ENCODE measurements around the gene HYAL3.

HYAL3 gene

GRCh38 chr3:50320853-50321335 is 21.7 kb upstream of the HYAL3 start:
- no peaks in the 10 kb centered on the region for H3K27me3 ChIP-seq (ENCODE audit: control insufficient read depth, insufficient read depth, low read length)
- H3K79me2 ChIP-seq, result peaks cover 7% of the 10 kb centered on the region
- no peak for TF ChIP-seq CTCF (IDR thresholded peaks at IDR 0.05)
- H3K9me3 ChIP-seq (ENCODE audit: control insufficient read depth, low read length), result no peaks in the 10 kb centered on the region
- H3K4me1 ChIP-seq, result peaks cover 30% of the 10 kb centered on the region
- peak overlapping the region; percentile 97 for H3K4me2 ChIP-seq (ENCODE audit: low read length)
- H3K27ac ChIP-seq, result peak overlapping the region; percentile 88
- H3K9ac ChIP-seq, result no peak overlapping the region
- peak overlapping the region; percentile 83 for H2AFZ ChIP-seq
- no peaks in the 10 kb centered on the region for H3K36me3 ChIP-seq (ENCODE audit: control insufficient read depth, insufficient read depth, low read length)
- H3K4me3 ChIP-seq (ENCODE audit: low read depth, low read length), result peak overlapping the region; percentile 89

DNA sequence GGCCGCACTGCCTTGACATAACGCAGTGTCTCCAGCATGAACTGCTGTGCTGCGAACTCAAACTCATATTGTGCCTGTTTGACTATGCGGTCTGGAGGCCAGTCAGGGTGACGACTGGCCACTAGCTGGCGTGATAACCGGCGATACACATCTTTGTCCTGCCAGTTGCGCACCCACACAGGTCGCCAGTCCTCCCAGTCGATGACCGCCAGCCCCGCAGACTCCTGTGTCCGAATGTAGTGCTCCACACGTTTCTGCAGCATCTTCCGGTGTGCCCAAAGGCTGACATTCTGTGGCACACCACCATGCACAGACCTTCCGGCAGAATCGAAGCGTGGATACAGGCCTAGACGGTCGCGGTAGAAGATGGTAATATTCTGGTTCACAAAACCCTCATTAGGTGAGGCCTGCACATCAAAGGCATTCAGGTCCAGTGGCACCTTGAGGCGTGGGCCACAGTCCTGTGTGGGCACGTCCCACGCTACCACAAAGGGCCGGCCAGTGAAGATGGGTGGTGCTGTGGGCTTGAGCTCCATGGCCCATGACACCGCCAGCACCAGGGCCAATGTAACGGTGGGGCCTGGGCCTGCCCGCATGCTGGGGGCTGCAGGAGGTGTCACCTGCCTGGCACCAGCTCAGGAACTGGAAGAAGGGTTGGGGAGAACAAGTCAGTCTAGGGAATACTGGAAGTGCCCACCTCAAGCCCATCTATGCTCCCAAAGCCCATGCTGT is 20.9 kb upstream of the HYAL3 start:
- Histone ChIP-seq H3K79me2 (peaks cover 7% of the 10 kb centered on the region), H2AFZ (no peak overlapping the region), H3K9me3 (ENCODE audit: control insufficient read depth, low read length) (no peaks in the 10 kb centered on the region), H3K4me1 (peaks cover 30% of the 10 kb centered on the region), H3K36me3 (ENCODE audit: control insufficient read depth, insufficient read depth, low read length) (no peaks in the 10 kb centered on the region), H3K27me3 (ENCODE audit: control insufficient read depth, insufficient read depth, low read length) (no peaks in the 10 kb centered on the region), H3K4me2 (ENCODE audit: low read length) (peak overlapping the region; percentile 97), H3K9ac (no peak overlapping the region), H3K27ac (peak overlapping the region; percentile 88), H3K4me3 (ENCODE audit: low read depth, low read length) (peak overlapping the region; percentile 89)
- no peak for TF ChIP-seq CTCF (IDR thresholded peaks at IDR 0.05)

DNA sequence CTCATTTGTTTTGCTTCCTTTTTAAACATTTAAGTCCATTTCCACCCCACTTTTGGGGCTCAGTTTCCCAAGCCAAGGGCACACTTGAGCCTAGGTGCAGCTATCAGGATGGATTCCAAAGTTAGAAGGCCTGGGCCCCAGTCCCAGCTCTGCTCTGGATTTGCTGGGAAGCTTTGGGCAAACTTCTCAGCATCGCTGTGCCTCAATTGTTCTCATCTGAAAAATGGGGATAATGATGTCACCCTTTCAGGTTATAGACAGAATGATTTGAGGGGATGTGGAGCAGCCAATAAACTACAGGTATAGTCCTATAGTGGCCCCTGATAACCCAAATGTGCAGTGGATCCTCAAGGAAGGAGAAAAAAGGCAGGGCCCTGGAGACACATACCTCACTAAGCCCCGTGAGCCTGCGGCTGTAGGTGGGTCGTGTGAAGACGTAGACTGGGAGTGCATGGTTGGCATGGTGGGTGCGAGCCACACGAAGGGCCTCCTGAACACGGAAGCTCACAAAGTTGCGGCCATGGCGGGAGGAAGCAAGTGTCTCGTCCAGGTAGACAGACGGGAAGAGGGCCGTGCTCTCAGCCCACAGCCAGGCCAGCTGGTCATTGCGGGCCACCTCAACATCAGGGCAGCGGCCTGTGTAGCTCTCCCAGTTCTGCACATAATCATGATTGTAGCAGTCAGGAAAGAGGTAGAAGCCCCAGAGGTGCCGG is 20.1 kb upstream of the HYAL3 start:
- H3K36me3 ChIP-seq (ENCODE audit: control insufficient read depth, insufficient read depth, low read length), result no peaks in the 10 kb centered on the region
- no peak overlapping the region for H2AFZ ChIP-seq
- no peaks in the 10 kb centered on the region for H3K27me3 ChIP-seq (ENCODE audit: control insufficient read depth, insufficient read depth, low read length)
- no peak overlapping the region for H3K9ac ChIP-seq
- H3K4me1 ChIP-seq, result peaks cover 28% of the 10 kb centered on the region
- peaks cover 7% of the 10 kb centered on the region for H3K79me2 ChIP-seq
- no peak for TF ChIP-seq CTCF (IDR thresholded peaks at IDR 0.05)
- H3K27ac ChIP-seq, result no peak overlapping the region
- H3K9me3 ChIP-seq (ENCODE audit: control insufficient read depth, low read length), result no peaks in the 10 kb centered on the region
- peak overlapping the region; percentile 97 for H3K4me2 ChIP-seq (ENCODE audit: low read length)
- H3K4me3 ChIP-seq (ENCODE audit: low read depth, low read length), result no peak overlapping the region

GRCh38 chr3:50318615-50319014 is 19.4 kb upstream of the HYAL3 start:
- TF ChIP-seq CTCF (IDR thresholded peaks at IDR 0.05), result no peak
- Histone ChIP-seq H3K36me3 (ENCODE audit: control insufficient read depth, insufficient read depth, low read length) (no peaks in the 10 kb centered on the region), H3K4me2 (ENCODE audit: low read length) (no peak overlapping the region), H3K9me3 (ENCODE audit: control insufficient read depth, low read length) (no peaks in the 10 kb centered on the region), H3K27me3 (ENCODE audit: control insufficient read depth, insufficient read depth, low read length) (no peaks in the 10 kb centered on the region), H3K4me1 (peaks cover 32% of the 10 kb centered on the region), H2AFZ (no peak overlapping the region), H3K9ac (no peak overlapping the region), H3K27ac (no peak overlapping the region), H3K79me2 (peaks cover 7% of the 10 kb centered on the region), H3K4me3 (ENCODE audit: low read depth, low read length) (no peak overlapping the region)

Data from parathyroid adenoma (tissue), 2 donors.